ENCODE data around the gene TRMT10A.
"Not testable (repeated sequence)": the region's sequence is repeated elsewhere in the genome, so short reads cannot be mapped to it uniquely, and the experiment has no call there.

Gene TRMT10A

GRCh38 chr4:99574530-99575324, 10.9 kb upstream of the TRMT10A start, which contains the start of gene MTTP:
MTTP (plus strand) TSS chr4:99574824; CDS start chr4:99574910, 86 bp downstream.
- no peaks in the 10 kb centered on the region for H3K36me3 Mint-ChIP-seq
- H3K9me3 Mint-ChIP-seq: no peaks in the 10 kb centered on the region
- ATAC-seq (no peak), DNase-seq (ENCODE audit: low spot score in 2 of 2) (no peak)
- H3K27ac Mint-ChIP-seq: no peak within 1 kb of the TSS
- H3K4me1 Mint-ChIP-seq: no peaks in the 10 kb centered on the region
- no peak within 1 kb of the TSS for H3K4me3 Mint-ChIP-seq

DNA sequence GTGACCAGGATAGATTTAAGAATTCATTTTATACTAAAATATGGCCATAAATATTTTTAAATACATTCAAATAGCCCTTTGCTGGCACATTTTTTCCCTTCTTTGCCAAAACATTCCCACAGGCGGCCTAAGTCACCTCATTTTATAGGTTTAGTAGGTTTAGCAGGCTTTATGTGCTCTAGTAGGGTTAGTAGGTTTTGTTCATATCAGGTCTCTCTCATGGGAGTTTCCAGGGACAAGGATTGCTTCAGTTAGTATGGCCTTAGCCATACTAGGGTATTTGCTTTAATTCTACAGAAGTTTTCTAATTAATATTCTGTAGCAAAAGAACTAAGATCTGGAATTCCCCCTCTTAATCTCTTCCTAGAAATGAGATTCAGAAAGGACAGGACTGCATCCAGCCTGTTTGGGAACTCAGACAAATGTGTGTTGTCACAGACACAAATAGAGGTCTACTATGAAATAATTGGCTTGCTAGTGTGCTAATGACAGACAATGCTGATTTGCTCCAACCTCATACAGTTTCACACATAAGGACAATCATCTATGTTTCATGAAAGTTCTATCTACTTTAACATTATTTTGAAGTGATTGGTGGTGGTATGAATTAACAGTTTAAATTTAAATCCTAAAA, 10.0 kb upstream of the TRMT10A start:
- no peak overlapping the region for H3K27ac Mint-ChIP-seq
- no peaks in the 10 kb centered on the region for H3K36me3 Mint-ChIP-seq
- no peak overlapping the region for H3K4me3 Mint-ChIP-seq
- H3K4me1 Mint-ChIP-seq: no peaks in the 10 kb centered on the region
- H3K9me3 Mint-ChIP-seq: no peaks in the 10 kb centered on the region
- ATAC-seq (no peak), DNase-seq (ENCODE audit: low spot score in 2 of 2) (no peak)

DNA sequence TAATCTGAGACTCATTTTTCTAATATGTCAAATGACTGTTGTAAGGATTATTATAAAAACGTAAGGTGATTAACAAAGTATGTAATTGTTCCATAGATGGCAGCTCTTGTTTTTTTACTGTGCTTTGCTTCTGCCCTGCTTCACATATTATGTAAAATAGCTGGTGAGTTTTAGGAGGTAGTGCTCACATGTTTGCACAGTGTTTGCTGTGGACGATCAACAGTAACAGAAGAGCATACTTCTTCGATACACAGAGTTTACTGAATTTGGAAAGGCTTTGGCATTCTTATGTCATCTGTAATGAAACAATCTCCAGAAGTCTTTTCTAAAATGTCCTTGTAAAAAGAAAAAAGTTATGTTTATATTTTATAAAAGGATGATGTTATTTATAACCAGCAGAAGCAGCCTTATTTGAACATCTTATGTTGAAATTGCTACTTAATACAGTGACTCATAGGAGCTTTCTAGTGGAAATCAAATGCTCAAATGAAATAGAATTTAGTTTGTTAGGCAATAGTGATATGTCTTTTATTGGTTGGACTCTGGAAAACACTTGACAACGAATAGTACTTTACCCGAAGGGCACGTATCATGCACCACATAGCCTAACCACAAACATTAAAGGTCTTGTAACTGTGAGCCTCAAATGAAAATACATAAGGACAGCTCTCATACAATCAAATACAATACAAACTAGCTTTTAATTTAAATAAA, 8.8 kb upstream of the TRMT10A start:
- no peak overlapping the region for H3K4me3 Mint-ChIP-seq
- no peak overlapping the region for H3K27ac Mint-ChIP-seq
- ATAC-seq (no peak), DNase-seq (ENCODE audit: low spot score in 2 of 2) (no peak)
- no peaks in the 10 kb centered on the region for H3K4me1 Mint-ChIP-seq
- H3K9me3 Mint-ChIP-seq: no peaks in the 10 kb centered on the region
- no peaks in the 10 kb centered on the region for H3K36me3 Mint-ChIP-seq

- H3K9me3 Mint-ChIP-seq: no peaks in the 10 kb centered on the region
These were observed 8.0 kb upstream of the TRMT10A start for GRCh38 chr4:99571883-99572282.

DNA sequence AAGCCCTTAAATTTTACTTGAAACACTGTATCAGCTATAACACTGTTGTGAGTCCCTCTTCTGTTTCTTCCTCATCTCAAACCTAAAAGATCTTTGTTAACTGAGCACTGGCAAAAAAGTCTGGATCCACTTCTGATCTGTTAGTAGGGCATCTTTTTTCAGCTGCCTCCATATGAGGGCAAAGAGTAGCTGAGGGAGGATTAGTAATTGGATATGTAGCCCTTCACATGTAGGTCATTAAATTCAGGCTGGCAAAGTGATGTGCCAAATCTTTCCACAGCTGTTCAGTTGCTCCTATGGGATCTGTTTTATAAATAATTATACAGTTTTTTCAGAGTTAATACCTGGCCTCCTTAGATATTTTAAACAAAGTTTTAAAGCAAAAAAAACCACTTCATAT, 1.1 kb upstream of the TRMT10A start:
- Mint-ChIP-seq H3K4me1 (no peaks in the 10 kb centered on the region), H3K27ac (no peak overlapping the region), H3K36me3 (peaks cover 15% of the 10 kb centered on the region), H3K9me3 (no peaks in the 10 kb centered on the region), H3K4me3 (no peak overlapping the region)
- ATAC-seq (no peak), DNase-seq (ENCODE audit: low spot score in 2 of 2) (no peak)

More at GRCh38 chr4:99571883-99572282, 8.0 kb upstream of the TRMT10A start:
- no peak overlapping the region for H3K27ac Mint-ChIP-seq
- no peaks in the 10 kb centered on the region for H3K36me3 Mint-ChIP-seq
- ATAC-seq (no peak), DNase-seq (ENCODE audit: low spot score in 2 of 2) (no peak)
- H3K4me1 Mint-ChIP-seq: no peaks in the 10 kb centered on the region
- no peak overlapping the region for H3K4me3 Mint-ChIP-seq

DNA sequence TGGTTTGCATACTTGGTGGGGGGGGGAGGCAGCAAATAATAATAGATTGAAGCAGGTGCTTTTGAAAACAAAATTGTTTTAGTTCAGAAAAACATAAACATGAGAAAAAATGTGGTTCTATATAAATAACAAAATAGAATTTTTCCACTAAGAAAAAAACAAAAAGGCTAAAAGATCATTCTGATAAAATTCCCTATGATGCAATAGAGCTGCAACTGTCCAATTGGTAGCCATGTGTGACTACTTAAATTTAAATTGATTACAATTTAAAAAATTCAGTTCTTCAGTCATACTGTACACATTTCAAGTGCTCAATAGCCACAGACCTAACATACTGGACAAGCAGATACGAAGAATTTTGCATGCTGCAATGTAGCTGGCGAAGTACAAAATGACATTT, 11.0 kb downstream of the TRMT10A start:
- Mint-ChIP-seq H3K27ac (no peak overlapping the region), H3K9me3 (no peaks in the 10 kb centered on the region), H3K4me1 (no peaks in the 10 kb centered on the region), H3K4me3 (no peak overlapping the region), H3K36me3 (peaks cover 6% of the 10 kb centered on the region)
- DNase-seq (ENCODE audit: low spot score in 2 of 2) (no peak), ATAC-seq (no peak)

GRCh38 chr4:99540277-99540939, 23.4 kb downstream of the TRMT10A start:
- Mint-ChIP-seq H3K9me3 (peaks cover 6% of the 10 kb centered on the region), H3K4me1 (no peaks in the 10 kb centered on the region), H3K4me3 (no peak overlapping the region), H3K27ac (no peak overlapping the region), H3K36me3 (no peaks in the 10 kb centered on the region)
- DNase-seq (ENCODE audit: low spot score in 2 of 2) (no peak), ATAC-seq (no peak)

DNA sequence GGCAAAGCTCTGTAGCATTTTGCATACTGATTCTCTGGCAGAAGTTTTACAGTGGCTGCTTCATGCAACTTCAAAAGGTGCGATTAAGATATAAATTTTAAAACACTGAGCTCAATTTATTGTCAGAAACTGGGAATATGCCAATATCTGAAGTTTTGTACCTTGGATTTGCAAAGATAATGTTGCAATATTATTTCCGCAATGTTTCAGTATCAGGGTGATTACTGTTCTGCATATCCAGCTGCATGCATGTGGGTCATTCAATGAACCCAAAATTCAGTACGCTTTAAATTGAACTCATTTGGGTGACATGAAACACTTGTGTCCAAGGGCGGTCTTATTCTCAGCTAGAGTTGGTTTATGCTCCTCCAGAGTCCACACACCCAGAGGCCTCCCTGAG, 26.2 kb downstream of the TRMT10A start:
- ATAC-seq (no peak), DNase-seq (ENCODE audit: low spot score in 2 of 2) (no peak)
- H3K4me1 Mint-ChIP-seq: no peaks in the 10 kb centered on the region
- H3K9me3 Mint-ChIP-seq: no peaks in the 10 kb centered on the region
- H3K27ac Mint-ChIP-seq: no peak overlapping the region
- no peaks in the 10 kb centered on the region for H3K36me3 Mint-ChIP-seq
- H3K4me3 Mint-ChIP-seq: no peak overlapping the region

- no peaks in the 10 kb centered on the region for H3K9me3 Mint-ChIP-seq
- H3K36me3 Mint-ChIP-seq: no peaks in the 10 kb centered on the region
- no peak for DNase-seq (ENCODE audit: low spot score in 2 of 2)
- H3K4me1 Mint-ChIP-seq: no peaks in the 10 kb centered on the region
- no peak overlapping the region for H3K4me3 Mint-ChIP-seq
- no peak for ATAC-seq
- H3K27ac Mint-ChIP-seq: no peak overlapping the region
These were observed 27.0 kb downstream of the TRMT10A start for GRCh38 chr4:99536848-99537247.

DNA sequence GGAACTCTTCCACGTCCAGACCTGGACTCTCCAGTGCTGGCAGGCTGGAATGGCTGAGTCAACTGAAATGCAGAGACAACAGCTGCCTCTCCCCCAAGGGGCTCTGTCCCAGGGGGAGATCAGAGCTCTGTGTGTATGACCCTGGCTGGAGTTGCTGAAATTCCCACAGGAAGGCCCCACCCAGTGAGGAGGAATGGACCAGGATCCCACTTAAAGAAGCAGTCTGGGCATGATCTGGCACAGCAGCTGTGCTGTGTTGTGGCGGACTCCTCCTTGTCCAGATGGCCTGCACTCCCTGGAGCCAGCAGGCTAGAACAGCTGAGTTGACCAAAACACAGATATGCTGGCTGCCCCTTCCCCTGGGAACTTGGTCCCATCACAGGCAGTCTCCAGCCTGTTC, 27.6 kb downstream of the TRMT10A start:
- H3K4me1 Mint-ChIP-seq: no peaks in the 10 kb centered on the region
- no peak for ATAC-seq
- H3K27ac Mint-ChIP-seq: no peak overlapping the region
- DNase-seq (ENCODE audit: low spot score in 2 of 2): no peak
- H3K4me3 Mint-ChIP-seq: no peak overlapping the region
- no peaks in the 10 kb centered on the region for H3K9me3 Mint-ChIP-seq
- H3K36me3 Mint-ChIP-seq: no peaks in the 10 kb centered on the region

DNA sequence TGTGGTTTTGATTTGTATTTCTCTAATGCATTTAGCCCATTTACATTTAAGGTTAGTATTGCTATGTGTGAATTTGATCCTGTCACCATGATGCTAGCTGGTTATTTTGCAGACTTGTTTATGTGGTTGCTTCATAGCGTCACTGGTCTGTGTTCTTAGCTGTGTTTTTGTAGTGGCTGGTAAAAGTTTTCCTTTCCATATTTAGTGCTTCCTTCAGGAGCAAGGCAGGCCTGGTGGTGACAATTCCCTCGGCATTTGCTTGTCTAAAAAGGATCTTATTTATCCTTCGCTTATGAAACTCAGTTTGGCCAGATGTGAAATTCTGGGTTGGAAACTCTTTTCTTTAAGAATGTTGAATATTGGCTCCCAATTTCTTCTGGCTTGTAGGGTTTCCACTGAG, 29.1 kb downstream of the TRMT10A start:
- not testable (repeated sequence) for H3K4me1 Mint-ChIP-seq; H3K9me3 Mint-ChIP-seq; H3K4me3 Mint-ChIP-seq; H3K36me3 Mint-ChIP-seq; DNase-seq (ENCODE audit: low spot score in 2 of 2); H3K27ac Mint-ChIP-seq; ATAC-seq

GRCh38 chr4:99529956-99530355, 33.9 kb downstream of the TRMT10A start:
- ATAC-seq (no peak), DNase-seq (ENCODE audit: low spot score in 2 of 2) (no peak)
- Mint-ChIP-seq H3K36me3 (no peaks in the 10 kb centered on the region), H3K4me1 (no peaks in the 10 kb centered on the region), H3K9me3 (no peaks in the 10 kb centered on the region), H3K4me3 (no peak overlapping the region), H3K27ac (no peak overlapping the region)

DNA sequence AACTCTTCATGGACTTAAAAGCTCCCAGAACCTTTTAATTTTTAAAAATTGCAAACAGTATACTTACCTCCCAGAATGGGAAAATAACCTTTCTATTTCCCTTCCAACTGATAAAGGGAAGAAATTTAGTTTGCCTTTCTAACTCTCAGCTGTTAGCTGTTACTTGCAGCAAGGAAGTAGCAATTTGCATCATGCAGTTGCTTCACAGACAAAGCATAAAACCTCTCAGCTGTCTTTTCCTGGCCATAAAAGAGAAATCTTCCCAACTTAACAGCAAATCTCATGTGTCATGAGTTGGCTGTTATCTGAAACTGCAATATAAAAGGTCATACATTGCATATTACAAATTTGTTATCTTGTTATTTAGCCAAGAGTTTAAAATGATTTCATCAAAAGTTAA, 34.6 kb downstream of the TRMT10A start:
- DNase-seq (ENCODE audit: low spot score in 2 of 2) (no peak), ATAC-seq (no peak)
- Mint-ChIP-seq H3K9me3 (no peaks in the 10 kb centered on the region), H3K4me3 (no peak overlapping the region), H3K4me1 (no peaks in the 10 kb centered on the region), H3K27ac (no peak overlapping the region), H3K36me3 (no peaks in the 10 kb centered on the region)

DNA sequence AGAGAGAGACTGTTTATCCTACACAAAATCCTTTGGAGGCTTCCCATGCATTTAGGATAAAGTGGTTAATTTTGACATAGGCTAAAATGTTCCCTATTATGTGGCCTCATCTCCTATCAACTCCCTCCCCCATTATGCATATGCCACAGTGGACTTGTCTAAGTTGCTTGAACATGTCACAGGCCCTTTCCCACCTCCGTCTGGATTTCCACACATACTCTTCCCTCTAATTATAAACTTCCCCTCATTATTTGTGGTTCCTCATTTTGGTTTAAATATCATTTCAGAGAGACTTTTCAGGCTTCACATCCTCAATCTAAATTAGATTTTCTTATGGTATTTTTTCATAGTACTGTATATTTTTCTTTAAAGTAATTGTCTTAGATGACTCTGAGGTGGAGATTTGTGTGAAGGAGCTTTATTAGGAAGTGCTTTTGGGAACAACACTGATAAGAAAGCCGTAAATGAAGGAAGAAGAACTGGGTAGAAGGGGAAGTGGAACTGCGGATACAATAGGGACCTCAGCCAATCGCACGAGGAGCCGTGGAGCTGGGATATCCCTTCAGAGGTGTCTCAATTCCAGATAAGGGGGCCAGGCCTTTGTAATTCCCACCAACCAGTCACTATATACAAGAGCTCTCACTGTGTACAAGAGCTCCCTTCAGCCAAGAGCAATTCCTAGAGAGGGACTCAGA, 45.1 kb downstream of the TRMT10A start:
- DNase-seq (ENCODE audit: low spot score in 2 of 2) (no peak), ATAC-seq (no peak)
- Mint-ChIP-seq H3K36me3 (no peaks in the 10 kb centered on the region), H3K9me3 (no peaks in the 10 kb centered on the region), H3K4me1 (no peaks in the 10 kb centered on the region), H3K4me3 (no peak overlapping the region), H3K27ac (no peak overlapping the region)

- Mint-ChIP-seq H3K36me3 (no peaks in the 10 kb centered on the region), H3K27ac (no peak within 1 kb of the TSS), H3K4me3 (no peak within 1 kb of the TSS), H3K9me3 (peaks cover 2% of the 10 kb centered on the region), H3K4me1 (peaks cover 23% of the 10 kb centered on the region)
- ATAC-seq (no peak), DNase-seq (ENCODE audit: low spot score in 2 of 2) (no peak)
These were observed 53.1 kb downstream of the TRMT10A start, which contains the start of gene C4orf17 for GRCh38 chr4:99510721-99511120. C4orf17 (plus strand) TSS chr4:99511021; CDS start chr4:99513082, 2,061 bp downstream.
